ENCODE results near the gene SMC1B. TPM values are rescaled to one million over a fixed set of nuclear protein-coding genes. Genes with fewer than 3 reads are reported as not detected.

SMC1B gene
- total and polyA plus RNA-seq, 2 donors: 0.11 to 0.19 TPM

GRCh38 chr22:45317551-45318167 is 95.7 kb downstream of the SMC1B start:
- peaks cover 14 to 45% of the 10 kb centered on the region in 2 donors for H3K4me1 ChIP-seq (ENCODE audit: control insufficient read depth in 2 of 2, insufficient read depth in 2 of 2, low read length in 2 of 2)

GRCh38 chr22:45316796-45317526 is 96.4 kb downstream of the SMC1B start:
- peaks cover 14 to 45% of the 10 kb centered on the region in 2 donors for H3K4me1 ChIP-seq (ENCODE audit: control insufficient read depth in 2 of 2, insufficient read depth in 2 of 2, low read length in 2 of 2)
- WGBS: 98% methylated on average over 9 of the region's 9 CpGs
- peak overlapping the region; percentile 53 to 92 for H3K27ac ChIP-seq (ENCODE audit: low read depth in 1 of 2, low read length in 1 of 2)
- no peak for DNase-seq (ENCODE audit: low read depth in 6 of 9, low spot score in 9 of 9)
- H3K36me3 ChIP-seq (ENCODE audit: control insufficient read depth in 2 of 2, insufficient read depth in 2 of 2, low read length in 1 of 2): peaks cover under 1 to 8% of the 10 kb centered on the region in 2 donors
- H3K27me3 ChIP-seq (ENCODE audit: control insufficient read depth in 2 of 2, insufficient read depth in 1 of 2, low read length in 1 of 2): no peaks in the 10 kb centered on the region
- no peak overlapping the region for H3K4me3 ChIP-seq (ENCODE audit: low read length in 2 of 2)
- H3K9me3 ChIP-seq (ENCODE audit: control insufficient read depth in 2 of 2, insufficient read depth in 1 of 2, low read length in 1 of 2): no peaks in the 10 kb centered on the region

More at GRCh38 chr22:45317551-45318167, 95.7 kb downstream of the SMC1B start:
- Histone ChIP-seq H3K9me3 (ENCODE audit: control insufficient read depth in 2 of 2, insufficient read depth in 1 of 2, low read length in 1 of 2) (no peaks in the 10 kb centered on the region), H3K4me3 (ENCODE audit: low read length in 2 of 2) (peak overlapping the region in 1 of 2 donors; percentile 49), H3K27me3 (ENCODE audit: control insufficient read depth in 2 of 2, insufficient read depth in 1 of 2, low read length in 1 of 2) (no peaks in the 10 kb centered on the region), H3K36me3 (ENCODE audit: control insufficient read depth in 2 of 2, insufficient read depth in 2 of 2, low read length in 1 of 2) (peaks cover 4 to 9% of the 10 kb centered on the region in 2 donors), H3K27ac (ENCODE audit: low read depth in 1 of 2, low read length in 1 of 2) (peak overlapping the region; percentile 92)
- 84% methylated on average over 19 of the region's 19 CpGs for WGBS
- DNase-seq (ENCODE audit: low read depth in 6 of 9, low spot score in 9 of 9): no peak

- Histone ChIP-seq H3K4me3 (ENCODE audit: low read length in 2 of 2) (no peak overlapping the region), H3K36me3 (ENCODE audit: control insufficient read depth in 2 of 2, insufficient read depth in 2 of 2, low read length in 1 of 2) (peaks cover 3 to 8% of the 10 kb centered on the region in 2 donors), H3K4me1 (ENCODE audit: control insufficient read depth in 2 of 2, insufficient read depth in 2 of 2, low read length in 2 of 2) (peaks cover 27 to 57% of the 10 kb centered on the region in 2 donors), H3K27ac (ENCODE audit: low read depth in 1 of 2, low read length in 1 of 2) (peak overlapping the region in 1 of 2 donors; percentile 18), H3K27me3 (ENCODE audit: control insufficient read depth in 2 of 2, insufficient read depth in 1 of 2, low read length in 1 of 2) (no peaks in the 10 kb centered on the region), H3K9me3 (ENCODE audit: control insufficient read depth in 2 of 2, insufficient read depth in 1 of 2, low read length in 1 of 2) (no peaks in the 10 kb centered on the region)
- no peak for DNase-seq (ENCODE audit: low read depth in 6 of 9, low spot score in 9 of 9)
- 95% methylated on average over 6 of the region's 6 CpGs for WGBS
These were observed 98.6 kb downstream of the SMC1B start for GRCh38 chr22:45314786-45315185.

GRCh38 chr22:45314054-45314721 is 99.2 kb downstream of the SMC1B start:
- Histone ChIP-seq H3K4me3 (ENCODE audit: low read length in 2 of 2) (no peak overlapping the region), H3K27ac (ENCODE audit: low read depth in 1 of 2, low read length in 1 of 2) (peak overlapping the region in 1 of 2 donors; percentile 47)

GRCh38 chr22:45312856-45313255 is 100.5 kb downstream of the SMC1B start:
- DNase-seq (ENCODE audit: low read depth in 6 of 9, low spot score in 9 of 9): no peak
- 85% methylated on average over 4 of the region's 4 CpGs for WGBS
- Histone ChIP-seq H3K27me3 (ENCODE audit: control insufficient read depth in 2 of 2, insufficient read depth in 1 of 2, low read length in 1 of 2) (no peaks in the 10 kb centered on the region), H3K4me3 (ENCODE audit: low read length in 2 of 2) (no peak overlapping the region), H3K27ac (ENCODE audit: low read depth in 1 of 2, low read length in 1 of 2) (no peak overlapping the region), H3K4me1 (ENCODE audit: control insufficient read depth in 2 of 2, insufficient read depth in 2 of 2, low read length in 2 of 2) (peaks cover 18 to 50% of the 10 kb centered on the region in 2 donors), H3K36me3 (ENCODE audit: control insufficient read depth in 2 of 2, insufficient read depth in 2 of 2, low read length in 1 of 2) (peaks cover 3 to 8% of the 10 kb centered on the region in 2 donors), H3K9me3 (ENCODE audit: control insufficient read depth in 2 of 2, insufficient read depth in 1 of 2, low read length in 1 of 2) (no peaks in the 10 kb centered on the region)

More at GRCh38 chr22:45314054-45314721, 99.2 kb downstream of the SMC1B start:
- Histone ChIP-seq H3K27me3 (ENCODE audit: control insufficient read depth in 2 of 2, insufficient read depth in 1 of 2, low read length in 1 of 2) (no peaks in the 10 kb centered on the region), H3K4me1 (ENCODE audit: control insufficient read depth in 2 of 2, insufficient read depth in 2 of 2, low read length in 2 of 2) (peaks cover 25 to 54% of the 10 kb centered on the region in 2 donors), H3K9me3 (ENCODE audit: control insufficient read depth in 2 of 2, insufficient read depth in 1 of 2, low read length in 1 of 2) (no peaks in the 10 kb centered on the region), H3K36me3 (ENCODE audit: control insufficient read depth in 2 of 2, insufficient read depth in 2 of 2, low read length in 1 of 2) (peaks cover 3 to 8% of the 10 kb centered on the region in 2 donors)
- no peak for DNase-seq (ENCODE audit: low read depth in 6 of 9, low spot score in 9 of 9)
- 93% methylated on average over 8 of the region's 8 CpGs for WGBS

GRCh38 chr22:45312415-45312814 is 101.0 kb downstream of the SMC1B start:
- no peak for DNase-seq (ENCODE audit: low read depth in 6 of 9, low spot score in 9 of 9)
- no peaks in the 10 kb centered on the region for H3K9me3 ChIP-seq (ENCODE audit: control insufficient read depth in 2 of 2, insufficient read depth in 1 of 2, low read length in 1 of 2)
- H3K27ac ChIP-seq (ENCODE audit: low read depth in 1 of 2, low read length in 1 of 2): no peak overlapping the region

GRCh38 chr22:45310977-45311531 is 102.3 kb downstream of the SMC1B start:
- no peak for DNase-seq (ENCODE audit: low read depth in 6 of 9, low spot score in 9 of 9)
- H3K4me3 ChIP-seq (ENCODE audit: low read length in 2 of 2): peak overlapping the region; percentile 75
- WGBS: 74% methylated on average over 14 of the region's 14 CpGs

More at GRCh38 chr22:45312415-45312814, 101.0 kb downstream of the SMC1B start:
- peaks cover 3 to 6% of the 10 kb centered on the region in 2 donors for H3K36me3 ChIP-seq (ENCODE audit: control insufficient read depth in 2 of 2, insufficient read depth in 2 of 2, low read length in 1 of 2)
- WGBS: 91% methylated on average over 8 of the region's 8 CpGs
- H3K4me3 ChIP-seq (ENCODE audit: low read length in 2 of 2): no peak overlapping the region
- H3K27me3 ChIP-seq (ENCODE audit: control insufficient read depth in 2 of 2, insufficient read depth in 1 of 2, low read length in 1 of 2): no peaks in the 10 kb centered on the region
- H3K4me1 ChIP-seq (ENCODE audit: control insufficient read depth in 2 of 2, insufficient read depth in 2 of 2, low read length in 2 of 2): peaks cover 14 to 46% of the 10 kb centered on the region in 2 donors

GRCh38 chr22:45310331-45310976 is 102.9 kb downstream of the SMC1B start:
- 9% methylated on average over 33 of the region's 33 CpGs for WGBS
- H3K9me3 ChIP-seq (ENCODE audit: control insufficient read depth in 2 of 2, insufficient read depth in 1 of 2, low read length in 1 of 2): no peaks in the 10 kb centered on the region

More at GRCh38 chr22:45310977-45311531, 102.3 kb downstream of the SMC1B start:
- no peaks in the 10 kb centered on the region for H3K9me3 ChIP-seq (ENCODE audit: control insufficient read depth in 2 of 2, insufficient read depth in 1 of 2, low read length in 1 of 2)
- H3K27me3 ChIP-seq (ENCODE audit: control insufficient read depth in 2 of 2, insufficient read depth in 1 of 2, low read length in 1 of 2): no peaks in the 10 kb centered on the region
- peaks cover 14 to 40% of the 10 kb centered on the region in 2 donors for H3K4me1 ChIP-seq (ENCODE audit: control insufficient read depth in 2 of 2, insufficient read depth in 2 of 2, low read length in 2 of 2)
- H3K27ac ChIP-seq (ENCODE audit: low read depth in 1 of 2, low read length in 1 of 2): no peak overlapping the region
- peaks cover 2 to 3% of the 10 kb centered on the region in 2 donors for H3K36me3 ChIP-seq (ENCODE audit: control insufficient read depth in 2 of 2, insufficient read depth in 2 of 2, low read length in 1 of 2)

More at GRCh38 chr22:45310331-45310976, 102.9 kb downstream of the SMC1B start:
- Histone ChIP-seq H3K27ac (ENCODE audit: low read depth in 1 of 2, low read length in 1 of 2) (peak overlapping the region; percentile 69 to 78), H3K4me1 (ENCODE audit: control insufficient read depth in 2 of 2, insufficient read depth in 2 of 2, low read length in 2 of 2) (peaks cover 14 to 35% of the 10 kb centered on the region in 2 donors), H3K36me3 (ENCODE audit: control insufficient read depth in 2 of 2, insufficient read depth in 2 of 2, low read length in 1 of 2) (peaks cover 2 to 3% of the 10 kb centered on the region in 2 donors), H3K27me3 (ENCODE audit: control insufficient read depth in 2 of 2, insufficient read depth in 1 of 2, low read length in 1 of 2) (no peaks in the 10 kb centered on the region), H3K4me3 (ENCODE audit: low read length in 2 of 2) (peak overlapping the region; percentile 75)
- peak in 3 of 9 donors; percentile 15 to 40 (median 24) for DNase-seq (ENCODE audit: low read depth in 6 of 9, low spot score in 9 of 9)

All from thymus (tissue), 11 donors.